Common myeloid progenitor, CD34-positive (primary cell): ENCODE results near the gene RBPJ.
A peak's percentile ranks its signal among the peaks of the same experiment; 100 is the strongest.

Source experiments
- CTCF ChIA-PET: fragments of 350-600 bp; sonication (Branson Sonifier 250); formaldehyde crosslinking; loops from one replicate; lab custom pipeline; 2021; ENCODE audit warnings: antibody characterized with exemption; lab: Charles Lee
- POLR2A ChIA-PET: fragments of 350-600 bp; sonication (Branson Sonifier 250); formaldehyde crosslinking; loops from one replicate; lab custom pipeline; 2021; ENCODE audit warnings: antibody characterized with exemption; lab: Charles Lee
- DNase-seq, 3 donors: peaks; one replicate each; pipeline versions ENCODE4 v3.0.0 to v3.0.0-alpha.2; 2013
- H3K27ac ChIP-seq, 2 experiments: 1 replicate in 1 of 2; 2 replicates in 1 of 2; pipeline ENCODE4 v1.7.0; 2013; ENCODE audit warnings: inconsistent platforms in 2 of 2, low read length in 2 of 2, mild to moderate bottlenecking in 2 of 2, low read depth in 1 of 2, moderate library complexity in 1 of 2; ENCODE audit not compliant: severe bottlenecking in 2 of 2, insufficient read depth in 1 of 2, poor library complexity in 1 of 2
- H3K27me3 ChIP-seq, 5 experiments: replicated peaks in 2 of 5; 1 replicate in 3 of 5; 2 replicates in 2 of 5; pipeline versions ENCODE4 v1.6.1 to v1.7.0; 2013; ENCODE audit warnings: low read length in 4 of 5, mild to moderate bottlenecking in 2 of 5, moderate library complexity in 2 of 5, inconsistent platforms in 1 of 5; ENCODE audit not compliant: insufficient read depth in 5 of 5, control insufficient read depth in 4 of 5
- H3K36me3 ChIP-seq, 4 experiments: 1 replicate in 2 of 4; 2 replicates in 2 of 4; pipeline versions ENCODE4 v1.6.1 to v1.7.0; 2013; ENCODE audit warnings: low read length in 3 of 4, control low read depth in 1 of 4, mild to moderate bottlenecking in 1 of 4; ENCODE audit not compliant: control insufficient read depth in 4 of 4, insufficient read depth in 4 of 4
- H3K4me1 ChIP-seq, 4 experiments: 1 replicate in 3 of 4; 2 replicates in 1 of 4; pipeline versions ENCODE4 v1.6.1 to v1.7.1; 2013; ENCODE audit warnings: low read length in 3 of 4, mild to moderate bottlenecking in 3 of 4, control low read depth in 1 of 4, inconsistent platforms in 1 of 4, moderate library complexity in 1 of 4; ENCODE audit not compliant: control insufficient read depth in 4 of 4, insufficient read depth in 4 of 4; ENCODE audit errors: control extremely low read depth in 1 of 4
- H3K4me3 ChIP-seq, 7 experiments: 1 replicate in 4 of 7; 2 replicates in 3 of 7; pipeline versions ENCODE4 v1.5.1 to v1.7.0; 2013; ENCODE audit warnings: mild to moderate bottlenecking in 7 of 7, low read length in 6 of 7, moderate library complexity in 6 of 7, inconsistent platforms in 2 of 7, low read depth in 2 of 7, control low read depth in 1 of 7; ENCODE audit not compliant: insufficient read depth in 4 of 7, control insufficient read depth in 1 of 7; ENCODE audit errors: extremely low read depth in 1 of 7
- H3K9me3 ChIP-seq, 5 experiments: 1 replicate in 4 of 5; 2 replicates in 1 of 5; pipeline versions ENCODE4 v1.6.1 to v1.7.1; 2013; ENCODE audit warnings: low read length in 4 of 5, mild to moderate bottlenecking in 2 of 5, inconsistent platforms in 1 of 5, low read depth in 1 of 5, moderate library complexity in 1 of 5; ENCODE audit not compliant: control insufficient read depth in 4 of 5, insufficient read depth in 2 of 5; ENCODE audit errors: control extremely low read depth in 1 of 5
- WGBS: methylation state at CpG from one replicate; pipeline ENCODE4 v1.1.5; 2013; ENCODE audit not compliant: insufficient coverage; 5-methylcytosine and 5-hydroxymethylcytosine counted together

RBPJ gene

GRCh38 chr4:26322346-26322745, 1.5 kb downstream of the RBPJ start:
- peaks cover 0 to 2% (median 0%) of the 10 kb centered on the region in 5 experiments for H3K9me3 ChIP-seq
- peak overlapping the region in 6 of 7 experiments; percentile 79 to 90 (median 84) for H3K4me3 ChIP-seq
- no peaks in the 10 kb centered on the region for H3K27me3 ChIP-seq
- POLR2A ChIA-PET = no interaction called here
- H3K36me3 ChIP-seq = no peaks in the 10 kb centered on the region
- H3K4me1 ChIP-seq = peaks cover 14 to 28% (median 18%) of the 10 kb centered on the region in 4 experiments
- H3K27ac ChIP-seq = peak overlapping the region in 1 of 2 experiments; percentile 78
- CTCF ChIA-PET = interaction anchor here (1.0 kb wide), 1 partner anchor 225 kb away, joined by 3 read pairs; no protein-coding TSS in a partner anchor
- WGBS = no CpG with 5 or more reads among the region's 7 CpGs
- DNase-seq = no peak

- ChIA-PET CTCF (interaction anchor here (1.5 to 2.2 kb wide), 3 partner anchors 235 to 258 kb away, joined by 3 to 12 read pairs (median 5); no protein-coding TSS in a partner anchor), POLR2A (no interaction called here)
- no CpG with 5 or more reads among the region's 2 CpGs for WGBS
- Histone ChIP-seq H3K27me3 (no peaks in the 10 kb centered on the region), H3K36me3 (no peaks in the 10 kb centered on the region), H3K4me3 (no peak overlapping the region), H3K4me1 (peaks cover 14 to 23% (median 18%) of the 10 kb centered on the region in 4 experiments), H3K9me3 (no peaks in the 10 kb centered on the region), H3K27ac (no peak overlapping the region)
- no peak for DNase-seq
Observed at GRCh38 chr4:26323821-26324220, 3.0 kb downstream of the RBPJ start.

- no peak overlapping the region for H3K4me3 ChIP-seq
- WGBS = 63% methylated on average over 3 of the region's 3 CpGs
- H3K36me3 ChIP-seq = no peaks in the 10 kb centered on the region
- H3K27me3 ChIP-seq = no peaks in the 10 kb centered on the region
- H3K27ac ChIP-seq = no peak overlapping the region
- no peaks in the 10 kb centered on the region for H3K9me3 ChIP-seq
- ChIA-PET POLR2A (no interaction called here), CTCF (interaction anchor here (0.8 to 2.2 kb wide), 9 partner anchors 15 to 296 kb away, joined by 3 to 12 read pairs (median 3); no protein-coding TSS in a partner anchor)
- peak in 1 of 3 donors; percentile 38 for DNase-seq
- H3K4me1 ChIP-seq = peaks cover 10 to 17% (median 14%) of the 10 kb centered on the region in 4 experiments
Observed at GRCh38 chr4:26325191-26325590, 4.4 kb downstream of the RBPJ start.

- peaks cover 6 to 14% (median 13%) of the 10 kb centered on the region in 4 experiments for H3K4me1 ChIP-seq
- ChIA-PET POLR2A (no interaction called here), CTCF (interaction anchor here (0.8 to 7.6 kb wide), 6 partner anchors 16 to 410 kb away, joined by 3 to 78 read pairs (median 8); no protein-coding TSS in a partner anchor)
- no peak overlapping the region for H3K4me3 ChIP-seq
- no peaks in the 10 kb centered on the region for H3K9me3 ChIP-seq
- 60% methylated on average over 2 of the region's 2 CpGs for WGBS
- no peaks in the 10 kb centered on the region for H3K36me3 ChIP-seq
- H3K27me3 ChIP-seq = no peaks in the 10 kb centered on the region
- no peak for DNase-seq
- no peak overlapping the region for H3K27ac ChIP-seq
Observed at GRCh38 chr4:26326791-26327190, 6.0 kb downstream of the RBPJ start.

GRCh38 chr4:26330186-26330787, 9.5 kb downstream of the RBPJ start:
- H3K4me3 ChIP-seq = no peak overlapping the region
- ChIA-PET CTCF (interaction anchor here (0.8 to 7.6 kb wide), 21 partner anchors 11 to 680 kb away, joined by 3 to 78 read pairs (median 5); no protein-coding TSS in a partner anchor), POLR2A (no interaction called here)
- H3K9me3 ChIP-seq = no peaks in the 10 kb centered on the region
- no peaks in the 10 kb centered on the region for H3K36me3 ChIP-seq
- no peaks in the 10 kb centered on the region for H3K27me3 ChIP-seq
- no peak overlapping the region for H3K27ac ChIP-seq
- WGBS = 80% methylated on average over 1 of the region's 4 CpGs
- peaks cover 0 to 7% (median under 1%) of the 10 kb centered on the region in 4 experiments for H3K4me1 ChIP-seq
- peak; percentile 56 to 70 (median 68) for DNase-seq

- CTCF ChIA-PET = interaction anchor here (0.8 to 7.6 kb wide), 17 partner anchors 11 to 679 kb away, joined by 3 to 78 read pairs (median 5); no protein-coding TSS in a partner anchor
- no peaks in the 10 kb centered on the region for H3K27me3 ChIP-seq
- H3K36me3 ChIP-seq = no peaks in the 10 kb centered on the region
- H3K27ac ChIP-seq = no peak overlapping the region
- POLR2A ChIA-PET = no interaction called here
- WGBS = 98% methylated on average over 5 of the region's 6 CpGs
- peaks cover 0 to 7% (median under 1%) of the 10 kb centered on the region in 4 experiments for H3K4me1 ChIP-seq
- no peaks in the 10 kb centered on the region for H3K9me3 ChIP-seq
- no peak for DNase-seq
- H3K4me3 ChIP-seq = no peak overlapping the region
Observed at GRCh38 chr4:26330946-26331345, 10.1 kb downstream of the RBPJ start.

GRCh38 chr4:26331380-26331950, 10.7 kb downstream of the RBPJ start:
- DNase-seq = no peak
- Histone ChIP-seq H3K27ac (no peak overlapping the region), H3K36me3 (no peaks in the 10 kb centered on the region), H3K9me3 (no peaks in the 10 kb centered on the region), H3K4me3 (no peak overlapping the region), H3K4me1 (peaks cover 0 to 7% (median under 1%) of the 10 kb centered on the region in 4 experiments), H3K27me3 (no peaks in the 10 kb centered on the region)
- ChIA-PET CTCF (interaction anchor here (0.8 to 7.6 kb wide), 10 partner anchors 11 to 679 kb away, joined by 3 to 78 read pairs (median 5); no protein-coding TSS in a partner anchor), POLR2A (no interaction called here)
- 78% methylated on average over 5 of the region's 7 CpGs for WGBS
